K562 (cell line): ENCODE data around the gene METTL8. TPM values are rescaled to one million over a fixed set of nuclear protein-coding genes. Genes with fewer than 3 reads are reported as not detected.

Experiments
- ATAC-seq: fragments of 200-7000 bp; cut with Tn5 transposase; 3 replicates; pipeline ENCODE4 v1.9.1; 2020; ENCODE audit warnings: moderate library complexity
- BruUV-seq: library from RNA; stranded (reverse); fragments of 400-500 nt; replicated peaks from 2 replicates; lab custom pipeline; 2021; lab: Mats Ljungman, UMichigan
- CTCF ChIA-PET: fragments of 300-600 bp; formaldehyde crosslinking; extraction: SDS; loops from one replicate; lab custom pipeline; 2021; ENCODE audit warnings: low intra/inter-chr PET ratio; lab: Yijun Ruan, JAX
- POLR2A ChIA-PET: fragments of 300-600, 350-650 bp; sonication (Branson Sonifier 250); formaldehyde crosslinking; extraction: SDS; loops from one replicate; lab custom pipeline; 2021; ENCODE audit warnings: antibody characterized with exemption, inconsistent platforms; lab: Yijun Ruan, JAX
- DNase-seq, 4 experiments: peaks; one replicate each; pipeline versions ENCODE4 v3.0.0 to v3.0.0-alpha.2; 2011 to 2018; ENCODE audit warnings: low spot score in 3 of 4, mixed read lengths in 3 of 4; ENCODE audit errors: extremely low read depth in 1 of 4
- FAIRE-seq: peaks from 2 replicates; lab custom pipeline; 2011; peaks lifted over from hg19 to GRCh38; lab: Jason Lieb, UNC
- H2AFZ ChIP-seq: 2 replicates; pipeline ENCODE4 v1.6.0; 2011; ENCODE audit warnings: low read depth, low read length, control low read depth, inconsistent platforms
- H3K27ac ChIP-seq: fragments of 200-600 bp; 3 replicates; pipeline ENCODE4 v1.8.0; 2011; ENCODE audit warnings: low read depth, mild to moderate bottlenecking, control low read depth, inconsistent platforms, low read length, moderate library complexity, mixed read lengths; ENCODE audit errors: extremely low read depth
- H3K27me3 ChIP-seq, 2 experiments: fragments of 300-600 bp in 1 of 2; 2 replicates in 1 of 2; 3 replicates in 1 of 2; pipeline versions ENCODE4 v1.6.0 to v1.8.0; 2011; ENCODE audit warnings: inconsistent platforms in 2 of 2, low read length in 2 of 2, mild to moderate bottlenecking in 1 of 2, mixed read lengths in 1 of 2, moderate library complexity in 1 of 2; ENCODE audit not compliant: control insufficient read depth in 2 of 2, insufficient read depth in 2 of 2
- H3K36me3 ChIP-seq: fragments of 300-600 bp; 3 replicates; pipeline ENCODE4 v1.8.0; 2011; ENCODE audit warnings: mild to moderate bottlenecking, low read length, inconsistent platforms; ENCODE audit not compliant: control insufficient read depth, insufficient read depth
- H3K4me1 ChIP-seq, 2 experiments: fragments of 200-600 bp in 1 of 2; replicated peaks in 1 of 2; 2 replicates in 1 of 2; 3 replicates in 1 of 2; pipeline versions ENCODE4 v1.5.1 to v1.8.0; 2011; ENCODE audit warnings: inconsistent platforms in 2 of 2, low read length in 2 of 2, mild to moderate bottlenecking in 1 of 2, mixed read lengths in 1 of 2, moderate library complexity in 1 of 2; ENCODE audit not compliant: control insufficient read depth in 2 of 2, insufficient read depth in 2 of 2
- H3K4me2 ChIP-seq: 2 replicates; pipeline ENCODE4 v1.6.1; 2011; ENCODE audit warnings: low read length, control low read depth, inconsistent platforms, mixed read lengths; ENCODE audit not compliant: insufficient read depth
- H3K4me3 ChIP-seq: fragments of 200-600 bp; sonication (generic), shearing (Covaris generic); 2 replicates; pipeline ENCODE4 v1.5.1; 2016; ENCODE audit warnings: control low read depth, inconsistent platforms
- H3K79me2 ChIP-seq: fragments of 200-600 bp; 3 replicates; pipeline ENCODE4 v1.8.0; 2011; ENCODE audit warnings: low read length, inconsistent platforms; ENCODE audit not compliant: control insufficient read depth, insufficient read depth
- H3K9ac ChIP-seq, 2 experiments: 2 replicates each; pipeline versions ENCODE4 v1.6.0 to v1.6.1; 2011; ENCODE audit warnings: low read depth in 2 of 2, low read length in 2 of 2, control low read depth in 1 of 2, inconsistent platforms in 1 of 2, mild to moderate bottlenecking in 1 of 2, mixed read lengths in 1 of 2; ENCODE audit not compliant: insufficient read depth in 1 of 2
- H3K9me1 ChIP-seq: one replicate; pipeline ENCODE4 v1.6.0; 2011; ENCODE audit warnings: inconsistent platforms, mild to moderate bottlenecking, low read length, moderate library complexity; ENCODE audit not compliant: control insufficient read depth, insufficient read depth
- H3K9me3 ChIP-seq: replicated peaks from 2 replicates; pipeline ENCODE4 v1.5.1; 2011; ENCODE audit warnings: low read depth, low read length, inconsistent platforms; ENCODE audit not compliant: control insufficient read depth, insufficient read depth
- H4K20me1 ChIP-seq: replicated peaks from 2 replicates; pipeline ENCODE4 v1.6.1; 2011; ENCODE audit warnings: low read length, inconsistent platforms, mixed read lengths; ENCODE audit not compliant: control insufficient read depth, insufficient read depth
- ARID1B ChIP-seq: fragments of 450-650 bp; IDR thresholded peaks from 2 replicates; pipeline ENCODE4 v1.6.1; 2016; ENCODE audit warnings: antibody characterized with exemption, mild to moderate bottlenecking, inconsistent platforms
- ELF1 ChIP-seq: fragments of 200-800 bp; sonication (Bioruptor generic); IDR thresholded peaks from 2 replicates; pipeline ENCODE4 v1.6.1; 2016; ENCODE audit warnings: missing genetic modification characterization, missing compliant biosample characterization
- JUND ChIP-seq, 2 experiments: IDR thresholded peaks; 2 replicates in 1 of 2; 3 replicates in 1 of 2; pipeline ENCODE4 v1.6.1; 2011; ENCODE audit warnings: borderline replicate concordance in 2 of 2, low read depth in 2 of 2, low read length in 2 of 2, improper control_type of control experiment in 1 of 2, missing biosample characterization in 1 of 2, missing genetic modification characterization in 1 of 2, missing genetic modification reagents in 1 of 2
- MTA3 ChIP-seq: fragments of 450-650 bp; formaldehyde crosslinking; IDR thresholded peaks from 2 replicates; pipeline ENCODE4 v1.6.1; 2017; ENCODE audit warnings: mild to moderate bottlenecking, borderline replicate concordance
- RAD21 ChIP-seq, 2 experiments: fragments of 250-450 bp in 1 of 2; fragments of 450-650 bp in 1 of 2; sonication (Bioruptor Pico) in 1 of 2; formaldehyde crosslinking in 1 of 2; IDR thresholded peaks in 1 of 2; conservative IDR thresholded peaks in 1 of 2; 2 replicates each; pipeline versions ENCODE4 v1.4.0 to v1.8.0; 2020 to 2022; ENCODE audit warnings: mild to moderate bottlenecking in 2 of 2, moderate library complexity in 1 of 2
- SIRT6 ChIP-seq: IDR thresholded peaks from one replicate; pipeline ENCODE4 v1.6.1; 2012; ENCODE audit warnings: low read depth, mild to moderate bottlenecking, control low read depth, inconsistent platforms, low read length, moderate library complexity
- TCF3 ChIP-seq: sonication (generic); formaldehyde crosslinking; IDR thresholded peaks from 2 replicates; pipeline ENCODE4 v1.4.0; 2020; ENCODE audit warnings: mild to moderate bottlenecking, missing genetic modification reagents
- YBX1 ChIP-seq: fragments of 450-650 bp; IDR thresholded peaks from 2 replicates; pipeline ENCODE4 v1.7.1; 2016; ENCODE audit warnings: mild to moderate bottlenecking
- WGBS: fragments of 100-300 bp; shearing (Covaris generic); methylation state at CpG from one replicate; pipeline ENCODE4 v1.1.6; 2016; ENCODE audit warnings: low coverage, mixed read lengths; ENCODE audit not compliant: insufficient coverage; ENCODE audit errors: missing lambda C conversion rate; 5-methylcytosine and 5-hydroxymethylcytosine counted together
- in situ Hi-C: fragments of 300-500 bp; cut with MboI; formaldehyde crosslinking; loops from 4 replicates; pipeline ENCODE4 v1.15.0; 2018; ENCODE audit warnings: inconsistent platforms, mixed read lengths
- intact Hi-C: fragments of 100-400 bp; cut with micrococcal nuclease; formaldehyde crosslinking; loops from 2 replicates; pipeline ENCODE4 v1.14.2; 2022
- polyA plus RNA-seq, 8 experiments: library from polyadenylated mRNA; depleted of rRNA in 4 of 8; stranded (reverse) in 5 of 8; unstranded in 3 of 8; fragments of >200 nt; fragmentation: Nextera tagmentation in 2 of 8; fragmentation: Illumina TruSeq in 1 of 8; extraction: Ambion mirVana in 2 of 8; extraction: Trizol in 1 of 8; gene quantifications; 2 replicates each; pipeline versions ENCODE4 v1.2.1 to v1.2.3, GENCODE V29; 2011 to 2014; ENCODE audit warnings: inconsistent platforms in 1 of 8, missing spikeins in 1 of 8
- total RNA-seq, 7 experiments: library from RNA; depleted of rRNA in 6 of 7; stranded (reverse); fragments of >200 nt in 6 of 7; fragmentation: Illumina TruSeq in 2 of 7; extraction: Trizol in 2 of 7; gene quantifications; 2 replicates each; pipeline versions ENCODE4 v1.2.1 to v1.2.3, GENCODE V29; 2011 to 2021; ENCODE audit warnings: low replicate concordance in 1 of 7
- TF ChIP-seq, protein P1 (sequence below): sonication (generic); formaldehyde crosslinking; IDR thresholded peaks from 2 replicates; pipeline ENCODE4 v1.8.1; 2023; ENCODE audit warnings: mild to moderate bottlenecking, missing genetic modification reagents
- TF ChIP-seq, protein P2 (sequence below): fragments of 450-650 bp; IDR thresholded peaks from 2 replicates; pipeline ENCODE4 v1.6.1; 2017; ENCODE audit warnings: mild to moderate bottlenecking, moderate library complexity
- TF ChIP-seq, protein P3 (sequence below), 2 experiments: IDR thresholded peaks in 1 of 2; conservative IDR thresholded peaks in 1 of 2; 2 replicates each; pipeline ENCODE4 v1.6.1; 2016; ENCODE audit warnings: low read depth in 2 of 2, mild to moderate bottlenecking in 1 of 2, missing compliant biosample characterization in 1 of 2, missing genetic modification characterization in 1 of 2, moderate library complexity in 1 of 2

METTL8 gene
- total and polyA plus RNA-seq, 9 of the 15 experiments (the other 6 are each of a cell fraction or from before 2014, with no cell fraction given), result 12.9 to 52.6 (median 33.7) TPM

DNA sequence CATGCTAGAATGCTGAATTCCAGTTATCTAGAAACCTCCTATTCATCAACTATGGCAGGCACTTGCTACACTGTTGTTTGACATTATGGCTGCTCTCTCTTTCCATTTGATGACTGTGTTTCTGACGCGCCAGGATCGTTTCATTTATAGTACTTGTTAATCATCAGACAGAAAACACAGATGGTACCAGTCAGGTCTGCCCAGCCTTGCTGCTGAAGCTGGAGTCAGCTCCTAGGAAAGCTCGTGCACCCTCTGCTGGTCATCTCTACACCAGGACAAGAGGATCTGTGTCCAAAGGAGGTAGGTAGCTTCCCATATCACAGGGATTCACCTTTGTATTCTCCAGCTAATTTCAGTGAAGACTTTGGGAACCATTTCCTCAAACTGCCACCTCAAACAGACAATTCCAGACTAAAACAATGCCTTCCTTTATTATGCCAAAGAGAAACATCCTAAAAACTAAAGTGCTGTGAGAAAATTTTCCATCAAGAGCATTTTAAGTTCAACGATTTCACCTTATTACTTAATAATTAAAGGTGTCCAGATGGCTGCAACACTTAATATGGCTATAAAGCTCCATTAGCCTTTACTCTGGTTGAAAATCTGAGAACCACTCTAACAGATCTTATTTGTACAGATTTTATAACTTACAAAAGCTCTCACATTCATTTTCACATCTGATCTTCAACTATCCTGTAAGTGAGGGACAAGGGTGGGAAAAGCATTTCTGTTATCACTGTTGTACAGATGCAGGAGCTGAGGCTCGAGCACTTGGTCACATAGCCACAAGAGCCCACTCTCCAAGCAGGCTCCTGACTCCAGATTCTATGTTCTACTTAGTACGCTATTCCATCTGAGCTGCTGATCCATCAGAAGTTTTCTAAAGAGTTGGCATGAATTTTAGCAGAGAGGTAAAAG is 17.5 kb downstream of the METTL8 start:
- CTCF ChIA-PET, result interaction anchor here (0.6 to 2.7 kb wide), 3 partner anchors 172 to 443 kb away, joined by 3 to 25 read pairs (median 3); partner anchors contain the start of gene TLK1
- in situ Hi-C loops, result loop anchor here (5.0 kb wide), 1 partner anchor 444 kb away; no protein-coding TSS in a partner anchor
- TSS peak; percentile 40 for BruUV-seq
- TF ChIP-seq, protein P1, sequence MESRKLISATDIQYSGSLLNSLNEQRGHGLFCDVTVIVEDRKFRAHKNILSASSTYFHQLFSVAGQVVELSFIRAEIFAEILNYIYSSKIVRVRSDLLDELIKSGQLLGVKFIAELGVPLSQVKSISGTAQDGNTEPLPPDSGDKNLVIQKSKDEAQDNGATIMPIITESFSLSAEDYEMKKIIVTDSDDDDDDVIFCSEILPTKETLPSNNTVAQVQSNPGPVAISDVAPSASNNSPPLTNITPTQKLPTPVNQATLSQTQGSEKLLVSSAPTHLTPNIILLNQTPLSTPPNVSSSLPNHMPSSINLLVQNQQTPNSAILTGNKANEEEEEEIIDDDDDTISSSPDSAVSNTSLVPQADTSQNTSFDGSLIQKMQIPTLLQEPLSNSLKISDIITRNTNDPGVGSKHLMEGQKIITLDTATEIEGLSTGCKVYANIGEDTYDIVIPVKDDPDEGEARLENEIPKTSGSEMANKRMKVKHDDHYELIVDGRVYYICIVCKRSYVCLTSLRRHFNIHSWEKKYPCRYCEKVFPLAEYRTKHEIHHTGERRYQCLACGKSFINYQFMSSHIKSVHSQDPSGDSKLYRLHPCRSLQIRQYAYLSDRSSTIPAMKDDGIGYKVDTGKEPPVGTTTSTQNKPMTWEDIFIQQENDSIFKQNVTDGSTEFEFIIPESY (CRISPR knock-in tag), result peak; percentile 44
- TF ChIP-seq TCF3 (CRISPR knock-in tag) (peak; percentile 50), YBX1 (no peak), ARID1B (peak; percentile 44), ELF1 (tag) (0 out of 2 replicates have a peak, but pooled peaks have one; percentile 16), RAD21 (CRISPR knock-in tag; conservative IDR thresholded peaks at IDR 0.05 in 1 of 2, IDR thresholded peaks at IDR 0.05 in 1 of 2) (peak; percentile 90 to 96), JUND (IDR thresholded peaks at IDR 0.05; ENCODE audit: borderline replicate concordance, low read depth, low read length) (peak; percentile 58; the same call in 1 of the 2 replicates), JUND (tag; IDR thresholded peaks at IDR 0.05; ENCODE audit: borderline replicate concordance, low read depth, low read length) (peak; percentile 58; the same call in 1 of the 3 replicates), MTA3 (0 out of 2 replicates have a peak, but pooled peaks have one; percentile 27), SIRT6 (no peak)
- TF ChIP-seq, protein P2, sequence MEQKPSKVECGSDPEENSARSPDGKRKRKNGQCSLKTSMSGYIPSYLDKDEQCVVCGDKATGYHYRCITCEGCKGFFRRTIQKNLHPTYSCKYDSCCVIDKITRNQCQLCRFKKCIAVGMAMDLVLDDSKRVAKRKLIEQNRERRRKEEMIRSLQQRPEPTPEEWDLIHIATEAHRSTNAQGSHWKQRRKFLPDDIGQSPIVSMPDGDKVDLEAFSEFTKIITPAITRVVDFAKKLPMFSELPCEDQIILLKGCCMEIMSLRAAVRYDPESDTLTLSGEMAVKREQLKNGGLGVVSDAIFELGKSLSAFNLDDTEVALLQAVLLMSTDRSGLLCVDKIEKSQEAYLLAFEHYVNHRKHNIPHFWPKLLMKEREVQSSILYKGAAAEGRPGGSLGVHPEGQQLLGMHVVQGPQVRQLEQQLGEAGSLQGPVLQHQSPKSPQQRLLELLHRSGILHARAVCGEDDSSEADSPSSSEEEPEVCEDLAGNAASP, result no peak
- TF ChIP-seq, protein P3, sequence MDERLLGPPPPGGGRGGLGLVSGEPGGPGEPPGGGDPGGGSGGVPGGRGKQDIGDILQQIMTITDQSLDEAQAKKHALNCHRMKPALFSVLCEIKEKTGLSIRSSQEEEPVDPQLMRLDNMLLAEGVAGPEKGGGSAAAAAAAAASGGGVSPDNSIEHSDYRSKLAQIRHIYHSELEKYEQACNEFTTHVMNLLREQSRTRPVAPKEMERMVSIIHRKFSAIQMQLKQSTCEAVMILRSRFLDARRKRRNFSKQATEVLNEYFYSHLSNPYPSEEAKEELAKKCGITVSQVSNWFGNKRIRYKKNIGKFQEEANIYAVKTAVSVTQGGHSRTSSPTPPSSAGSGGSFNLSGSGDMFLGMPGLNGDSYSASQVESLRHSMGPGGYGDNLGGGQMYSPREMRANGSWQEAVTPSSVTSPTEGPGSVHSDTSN (CRISPR knock-in tag; IDR thresholded peaks at IDR 0.05; ENCODE audit: low read depth), result no peak
- TF ChIP-seq, protein P3 (tag; conservative IDR thresholded peaks at IDR 0.05; ENCODE audit: low read depth), result no peak

More for the DNA sequence above, 17.5 kb downstream of the METTL8 start:
- ATAC-seq, result peak; percentile 99
- Histone ChIP-seq H4K20me1 (no peaks in the 10 kb centered on the region), H3K4me3 (no peak overlapping the region), H3K4me2 (peak overlapping the region; percentile 13; the same call in 1 of the 2 replicates), H2AFZ (0 out of 2 replicates have a peak overlapping the region, but pooled peaks have one; percentile 40), H3K4me1 (peaks cover 0 to 16% of the 10 kb centered on the region in 2 experiments; a peak in 3 of 5 replicates), H3K9me1 (no peaks in the 10 kb centered on the region), H3K27me3 (no peaks in the 10 kb centered on the region), H3K9ac (no peak overlapping the region), H3K79me2 (peaks cover 33% of the 10 kb centered on the region), H3K27ac (no peak overlapping the region), H3K9me3 (no peaks in the 10 kb centered on the region), H3K36me3 (peaks cover 2% of the 10 kb centered on the region; the same call in 1 of the 3 replicates)
- POLR2A ChIA-PET, result interaction anchor here (0.7 to 2.3 kb wide), 11 partner anchors 8 to 1463 kb away, joined by 3 to 15 read pairs (median 4); partner anchors contain the start of genes DCAF17 and METTL8
- WGBS, result 21% methylated on average over 7 of the region's 7 CpGs
- peak; percentile 96 for FAIRE-seq
- intact Hi-C loops, result loop anchor here (1.0 to 10.0 kb wide), 5 partner anchors 164 to 488 kb away; no protein-coding TSS in a partner anchor
- DNase-seq, result peak; percentile 44 to 90 (median 64)
